ENCODE data around the gene SPAG8.

The SPAG8 gene

GRCh38 chr9:35826071-35826701, 14.1 kb upstream of the SPAG8 start:
- Histone ChIP-seq H3K4me3 (ENCODE audit: low read depth, low read length) (no peak overlapping the region), H3K9ac (ENCODE audit: low read depth, low read length) (no peak overlapping the region), H3K36me3 (ENCODE audit: control insufficient read depth, insufficient read depth, low read length) (no peaks in the 10 kb centered on the region), H3K27me3 (ENCODE audit: control insufficient read depth, insufficient read depth, low read length) (no peaks in the 10 kb centered on the region), H3K9me3 (ENCODE audit: control insufficient read depth, insufficient read depth, low read length) (no peaks in the 10 kb centered on the region), H3K27ac (ENCODE audit: low read depth, low read length) (no peak overlapping the region), H3K4me1 (ENCODE audit: control insufficient read depth, insufficient read depth, low read length) (peaks cover 19% of the 10 kb centered on the region; the same call in 1 of the 2 replicates)

- no peak overlapping the region for H3K27ac ChIP-seq (ENCODE audit: low read depth, low read length)
- no peak overlapping the region for H3K4me3 ChIP-seq (ENCODE audit: low read depth, low read length)
- H3K27me3 ChIP-seq (ENCODE audit: control insufficient read depth, insufficient read depth, low read length): no peaks in the 10 kb centered on the region
- H3K36me3 ChIP-seq (ENCODE audit: control insufficient read depth, insufficient read depth, low read length): no peaks in the 10 kb centered on the region
- no peaks in the 10 kb centered on the region for H3K9me3 ChIP-seq (ENCODE audit: control insufficient read depth, insufficient read depth, low read length)
- no peak overlapping the region for H3K9ac ChIP-seq (ENCODE audit: low read depth, low read length)
- H3K4me1 ChIP-seq (ENCODE audit: control insufficient read depth, insufficient read depth, low read length): peaks cover 15% of the 10 kb centered on the region; the same call in 1 of the 2 replicates
Measured at GRCh38 chr9:35822926-35823325, 10.9 kb upstream of the SPAG8 start.

DNA sequence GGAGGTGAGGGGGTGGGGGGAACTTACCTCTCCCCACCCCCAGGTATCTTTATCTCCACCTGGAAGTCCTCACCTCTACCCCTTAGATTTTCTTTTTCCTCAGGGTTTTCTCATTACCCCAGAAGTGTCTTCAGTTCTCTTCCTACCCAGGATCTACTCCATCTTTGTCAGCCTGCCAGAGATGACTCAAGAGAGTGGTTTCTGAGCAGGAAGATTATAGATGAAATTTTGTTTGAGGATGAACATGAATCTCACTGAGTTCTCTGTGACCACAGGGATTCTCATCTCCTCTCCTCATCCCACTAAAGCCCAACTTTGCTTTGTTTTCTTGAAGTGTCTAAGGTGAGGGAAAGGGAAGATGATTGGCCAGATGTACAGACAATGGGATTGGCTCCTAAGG, 8.0 kb upstream of the SPAG8 start:
- H3K9ac ChIP-seq (ENCODE audit: low read depth, low read length): no peak overlapping the region
- no peaks in the 10 kb centered on the region for H3K27me3 ChIP-seq (ENCODE audit: control insufficient read depth, insufficient read depth, low read length)
- H3K4me1 ChIP-seq (ENCODE audit: control insufficient read depth, insufficient read depth, low read length): peaks cover 11% of the 10 kb centered on the region; the same call in 1 of the 2 replicates
- no peaks in the 10 kb centered on the region for H3K36me3 ChIP-seq (ENCODE audit: control insufficient read depth, insufficient read depth, low read length)
- no peaks in the 10 kb centered on the region for H3K9me3 ChIP-seq (ENCODE audit: control insufficient read depth, insufficient read depth, low read length)
- H3K27ac ChIP-seq (ENCODE audit: low read depth, low read length): no peak overlapping the region
- H3K4me3 ChIP-seq (ENCODE audit: low read depth, low read length): no peak overlapping the region

GRCh38 chr9:35818341-35818740, 6.3 kb upstream of the SPAG8 start:
- Histone ChIP-seq H3K27me3 (ENCODE audit: control insufficient read depth, insufficient read depth, low read length) (no peaks in the 10 kb centered on the region), H3K27ac (ENCODE audit: low read depth, low read length) (no peak overlapping the region), H3K36me3 (ENCODE audit: control insufficient read depth, insufficient read depth, low read length) (no peaks in the 10 kb centered on the region), H3K9me3 (ENCODE audit: control insufficient read depth, insufficient read depth, low read length) (no peaks in the 10 kb centered on the region), H3K9ac (ENCODE audit: low read depth, low read length) (no peak overlapping the region), H3K4me1 (ENCODE audit: control insufficient read depth, insufficient read depth, low read length) (peaks cover 16% of the 10 kb centered on the region), H3K4me3 (ENCODE audit: low read depth, low read length) (no peak overlapping the region)

GRCh38 chr9:35816708-35817107, 4.6 kb upstream of the SPAG8 start:
- Histone ChIP-seq H3K4me1 (ENCODE audit: control insufficient read depth, insufficient read depth, low read length) (peaks cover 8% of the 10 kb centered on the region), H3K27ac (ENCODE audit: low read depth, low read length) (no peak overlapping the region), H3K9ac (ENCODE audit: low read depth, low read length) (no peak overlapping the region), H3K27me3 (ENCODE audit: control insufficient read depth, insufficient read depth, low read length) (no peaks in the 10 kb centered on the region), H3K9me3 (ENCODE audit: control insufficient read depth, insufficient read depth, low read length) (no peaks in the 10 kb centered on the region), H3K36me3 (ENCODE audit: control insufficient read depth, insufficient read depth, low read length) (no peaks in the 10 kb centered on the region), H3K4me3 (ENCODE audit: low read depth, low read length) (no peak overlapping the region)

DNA sequence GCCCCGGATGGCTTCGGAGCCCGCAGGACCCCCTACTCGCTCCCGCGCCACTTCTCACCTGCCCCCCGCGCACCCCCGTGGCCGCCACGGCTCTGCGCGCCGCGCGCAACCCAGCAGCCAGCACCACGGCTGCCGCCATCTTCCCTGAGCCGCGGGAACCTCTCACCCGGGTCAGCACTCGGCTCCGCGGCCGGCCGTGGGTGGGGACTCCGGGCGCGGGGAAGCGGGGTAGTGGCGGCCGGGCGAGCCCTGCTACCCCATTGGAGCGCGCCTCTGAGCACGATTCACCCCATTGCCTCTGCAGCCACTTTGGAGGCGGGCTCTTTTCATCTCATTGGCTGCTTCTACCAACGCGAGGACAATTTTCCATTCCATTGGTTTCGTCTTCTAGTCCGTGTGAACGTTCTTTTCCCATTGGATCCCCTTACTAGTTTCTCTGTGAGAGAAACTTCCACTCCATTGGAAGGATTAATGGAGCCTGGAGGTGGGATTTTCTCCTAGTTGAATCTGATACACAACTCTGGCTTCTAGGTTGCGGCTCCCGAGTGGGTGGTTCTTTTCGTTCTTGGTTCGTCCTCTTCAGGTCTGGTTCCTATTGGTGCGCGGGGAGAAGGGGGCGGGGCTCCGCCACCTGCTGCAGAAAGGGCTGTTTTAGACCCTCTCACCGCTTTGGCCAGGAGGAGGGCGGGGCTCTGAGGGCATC, 2.9 kb upstream of the SPAG8 start, which contains the start of gene HINT2:
Gene HINT2, minus strand, starts transcription at position 202 of the 703 bp plus-strand sequence. Its CDS starts 63 bp downstream, at position 139.
- Histone ChIP-seq H3K27ac (ENCODE audit: low read depth, low read length) (peak within 1 kb of the TSS; percentile 93), H3K9ac (ENCODE audit: low read depth, low read length) (peak within 1 kb of the TSS; percentile 74), H3K4me3 (ENCODE audit: low read depth, low read length) (peak within 1 kb of the TSS; percentile 78), H3K36me3 (ENCODE audit: control insufficient read depth, insufficient read depth, low read length) (no peaks in the 10 kb centered on the region), H3K9me3 (ENCODE audit: control insufficient read depth, insufficient read depth, low read length) (no peaks in the 10 kb centered on the region), H3K27me3 (ENCODE audit: control insufficient read depth, insufficient read depth, low read length) (no peaks in the 10 kb centered on the region), H3K4me1 (ENCODE audit: control insufficient read depth, insufficient read depth, low read length) (peaks cover 8% of the 10 kb centered on the region)

GRCh38 chr9:35814106-35814840, 2.2 kb upstream of the SPAG8 start:
- Histone ChIP-seq H3K4me3 (ENCODE audit: low read depth, low read length) (peak overlapping the region; percentile 78), H3K27ac (ENCODE audit: low read depth, low read length) (peak overlapping the region; percentile 93), H3K36me3 (ENCODE audit: control insufficient read depth, insufficient read depth, low read length) (peaks cover 1% of the 10 kb centered on the region; the same call in 1 of the 2 replicates), H3K27me3 (ENCODE audit: control insufficient read depth, insufficient read depth, low read length) (no peaks in the 10 kb centered on the region), H3K9ac (ENCODE audit: low read depth, low read length) (peak overlapping the region; percentile 74), H3K4me1 (ENCODE audit: control insufficient read depth, insufficient read depth, low read length) (peaks cover 8% of the 10 kb centered on the region), H3K9me3 (ENCODE audit: control insufficient read depth, insufficient read depth, low read length) (no peaks in the 10 kb centered on the region)

- H3K36me3 ChIP-seq (ENCODE audit: control insufficient read depth, insufficient read depth, low read length): peaks cover 7% of the 10 kb centered on the region; the same call in 1 of the 2 replicates
- peak overlapping the region; percentile 78 for H3K4me3 ChIP-seq (ENCODE audit: low read depth, low read length)
- H3K4me1 ChIP-seq (ENCODE audit: control insufficient read depth, insufficient read depth, low read length): peaks cover 8% of the 10 kb centered on the region
- H3K27ac ChIP-seq (ENCODE audit: low read depth, low read length): peak overlapping the region; percentile 93
- no peaks in the 10 kb centered on the region for H3K27me3 ChIP-seq (ENCODE audit: control insufficient read depth, insufficient read depth, low read length)
- no peak overlapping the region for H3K9ac ChIP-seq (ENCODE audit: low read depth, low read length)
- no peaks in the 10 kb centered on the region for H3K9me3 ChIP-seq (ENCODE audit: control insufficient read depth, insufficient read depth, low read length)
Measured at GRCh38 chr9:35813434-35814105, 1.5 kb upstream of the SPAG8 start.

- peaks cover 17% of the 10 kb centered on the region; the same call in 1 of the 2 replicates for H3K36me3 ChIP-seq (ENCODE audit: control insufficient read depth, insufficient read depth, low read length)
- peaks cover 8% of the 10 kb centered on the region for H3K4me1 ChIP-seq (ENCODE audit: control insufficient read depth, insufficient read depth, low read length)
- H3K9ac ChIP-seq (ENCODE audit: low read depth, low read length): no peak overlapping the region
- peak overlapping the region; percentile 60 for H3K4me3 ChIP-seq (ENCODE audit: low read depth, low read length)
- H3K27ac ChIP-seq (ENCODE audit: low read depth, low read length): no peak overlapping the region
- no peaks in the 10 kb centered on the region for H3K27me3 ChIP-seq (ENCODE audit: control insufficient read depth, insufficient read depth, low read length)
- no peaks in the 10 kb centered on the region for H3K9me3 ChIP-seq (ENCODE audit: control insufficient read depth, insufficient read depth, low read length)
Measured at GRCh38 chr9:35811381-35812024, 559 bp downstream of the SPAG8 start.

DNA sequence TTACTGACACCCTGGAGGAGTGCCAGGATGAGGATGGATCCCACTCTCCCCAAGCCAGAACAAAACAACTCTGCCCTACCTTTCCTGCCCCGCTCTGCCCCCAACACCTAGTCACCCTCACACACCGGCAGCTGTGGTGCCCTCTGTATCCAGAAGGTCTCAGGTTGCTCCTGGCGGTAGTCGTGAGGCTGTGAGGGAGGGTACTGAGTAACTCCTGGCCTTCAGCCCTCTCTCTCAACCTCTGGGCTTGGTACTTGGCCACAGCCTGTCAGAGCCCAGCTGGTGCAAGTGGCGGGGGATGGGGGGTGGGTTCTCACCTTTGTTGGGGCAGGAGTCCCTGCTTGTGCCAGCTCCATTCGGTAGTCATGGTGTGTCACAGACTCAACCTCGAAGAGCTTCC, 1.9 kb downstream of the SPAG8 start:
- Histone ChIP-seq H3K4me1 (ENCODE audit: control insufficient read depth, insufficient read depth, low read length) (peaks cover 8% of the 10 kb centered on the region), H3K9ac (ENCODE audit: low read depth, low read length) (no peak overlapping the region), H3K9me3 (ENCODE audit: control insufficient read depth, insufficient read depth, low read length) (no peaks in the 10 kb centered on the region), H3K27me3 (ENCODE audit: control insufficient read depth, insufficient read depth, low read length) (no peaks in the 10 kb centered on the region), H3K27ac (ENCODE audit: low read depth, low read length) (no peak overlapping the region), H3K36me3 (ENCODE audit: control insufficient read depth, insufficient read depth, low read length) (peaks cover 31% of the 10 kb centered on the region), H3K4me3 (ENCODE audit: low read depth, low read length) (no peak overlapping the region)

Data from HUES48 (cell line).